ENCODE results near the gene FTL.

- no peak for TF ChIP-seq CTCF (IDR thresholded peaks at IDR 0.05)
- TF ChIP-seq POLR2A (IDR thresholded peaks at IDR 0.05), result peak in 1 of 2 donors; percentile 7
- TF ChIP-seq POLR2AphosphoS5 (IDR thresholded peaks at IDR 0.05), result no peak
- TF ChIP-seq EP300 (IDR thresholded peaks at IDR 0.05), result no peak
These were observed 1.5 kb upstream of the FTL start for GRCh38 chr19:48963371-48964204.
